Transverse colon (tissue), 4 donors: ENCODE data around the gene UBL5. TPM values are rescaled to one million over a fixed set of nuclear protein-coding genes. Genes with fewer than 3 reads are reported as not detected.
A peak's percentile ranks its signal among the peaks of the same experiment; 100 is the strongest.
"Not testable (repeated sequence)": the region's sequence is repeated elsewhere in the genome, so short reads cannot be mapped to it uniquely, and the experiment has no call there.

Experiments
- DNase-seq: peaks from one replicate; pipeline ENCODE4 v3.0.0-alpha.2; 2019
- H3K27ac ChIP-seq, 4 donors: fragments of 200-600 bp; sonication (generic); 2 replicates each; pipeline ENCODE4 v1.5.1; 2016 to 2018; ENCODE audit warnings: inconsistent platforms in 4 of 4
- H3K27me3 ChIP-seq: fragments of 200-600 bp; sonication (generic); 2 replicates; pipeline ENCODE4 v1.5.1; 2017; ENCODE audit warnings: inconsistent platforms
- H3K36me3 ChIP-seq, 4 donors: fragments of 200-600 bp; sonication (generic); 2 replicates each; pipeline ENCODE4 v1.5.1; 2017 to 2019; ENCODE audit warnings: inconsistent platforms in 4 of 4
- H3K4me1 ChIP-seq, 4 donors: fragments of 200-600 bp; sonication (generic); 2 replicates each; pipeline ENCODE4 v1.5.1; 2017 to 2020; ENCODE audit warnings: inconsistent platforms in 4 of 4
- H3K4me3 ChIP-seq, 4 donors: fragments of 200-600 bp; sonication (generic); 1 replicate in 1 of 4; 2 replicates in 3 of 4; pipeline versions ENCODE4 v1.5.1 to v1.6.1; 2017 to 2019; ENCODE audit warnings: inconsistent platforms in 4 of 4
- H3K9me3 ChIP-seq, 2 donors: fragments of 200-600 bp; sonication (generic); 2 replicates each; pipeline ENCODE4 v1.5.1; 2017 to 2019; ENCODE audit warnings: inconsistent platforms in 2 of 2
- EP300 ChIP-seq: sonication (generic); formaldehyde crosslinking; IDR thresholded peaks from one replicate; pipeline ENCODE4 v1.6.1; 2017; ENCODE audit warnings: antibody characterized with exemption, low read depth
- POLR2A ChIP-seq: fragments of 450-650 bp; IDR thresholded peaks from one replicate; pipeline ENCODE4 v1.6.1; 2016; ENCODE audit warnings: antibody characterized with exemption, mild to moderate bottlenecking, moderate library complexity
- POLR2AphosphoS5 ChIP-seq, 3 donors: sonication (generic); formaldehyde crosslinking; IDR thresholded peaks; one replicate each; pipeline ENCODE4 v1.6.1; 2016; ENCODE audit warnings: antibody characterized with exemption in 3 of 3
- WGBS, 2 donors: methylation state at CpG; one replicate each; pipeline ENCODE4 v1.1.5; 2018; ENCODE audit warnings: low coverage in 1 of 2; 5-methylcytosine and 5-hydroxymethylcytosine counted together
- in situ Hi-C, 4 donors: fragments of 200-750 bp; cut with MboI; loops; one replicate each; pipeline versions ENCODE4 v1.15.0 to v1.15.1; 2017; ENCODE audit warnings: low sequenced_read_pairs in 3 of 4, low pct_ligation_motif_present in 1 of 4, low pct_unique_long_range_greater_than_20kb in 1 of 4
- intact Hi-C: fragments of 100-400 bp; cut with DNase I; formaldehyde crosslinking; loops from one replicate; pipeline ENCODE4 v1.15.1; 2023; ENCODE audit warnings: low total_unique reads
- total RNA-seq, 4 donors: library from RNA; depleted of rRNA; stranded (reverse); fragments of >200 nt; gene quantifications; one replicate each; pipeline ENCODE4 v1.1.0, GENCODE V29; 2016
- TF ChIP-seq, protein P1 (sequence below), 5 experiments: fragments of 200-600 bp in 3 of 5; fragments of 450-650 bp in 2 of 5; sonication (generic) in 3 of 5; IDR thresholded peaks; 1 replicate in 2 of 5; 2 replicates in 3 of 5; pipeline ENCODE4 v1.5.1; 2016 to 2017; ENCODE audit warnings: antibody characterized with exemption in 5 of 5, inconsistent platforms in 3 of 5, mild to moderate bottlenecking in 2 of 5, moderate library complexity in 1 of 5

Gene UBL5
- total RNA-seq, 4 donors from 2014 or later: 61.0 to 563 (median 249) TPM

DNA sequence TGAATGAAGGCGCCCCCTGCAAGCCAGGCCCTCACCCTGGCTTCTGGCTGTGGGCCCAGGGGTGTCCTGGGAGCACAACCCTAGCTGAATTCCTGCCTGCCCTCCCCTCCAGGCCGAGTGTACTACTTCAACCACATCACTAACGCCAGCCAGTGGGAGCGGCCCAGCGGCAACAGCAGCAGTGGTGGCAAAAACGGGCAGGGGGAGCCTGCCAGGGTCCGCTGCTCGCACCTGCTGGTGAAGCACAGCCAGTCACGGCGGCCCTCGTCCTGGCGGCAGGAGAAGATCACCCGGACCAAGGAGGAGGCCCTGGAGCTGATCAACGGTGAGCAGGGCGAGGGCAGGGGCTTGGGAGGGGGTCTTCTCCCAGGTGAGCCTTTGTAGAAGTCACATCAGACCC, 10.6 kb downstream of the UBL5 start:
- H3K4me1 ChIP-seq: peaks cover 8 to 13% (median 10%) of the 10 kb centered on the region in 4 donors
- DNase-seq: no peak
- in situ Hi-C loops: no loop called here
- no peak overlapping the region for H3K4me3 ChIP-seq
- 97% methylated on average over 15 of the region's 15 CpGs; no CpG with 5 or more reads in 1 of the 2 donors for WGBS, 2 donors
- intact Hi-C loops: no loop called here
- H3K27me3 ChIP-seq: no peaks in the 10 kb centered on the region
- no peaks in the 10 kb centered on the region for H3K9me3 ChIP-seq
- TF ChIP-seq POLR2AphosphoS5 (IDR thresholded peaks at IDR 0.05) (no peak), EP300 (no peak), POLR2A (no peak)
- TF ChIP-seq, protein P1, sequence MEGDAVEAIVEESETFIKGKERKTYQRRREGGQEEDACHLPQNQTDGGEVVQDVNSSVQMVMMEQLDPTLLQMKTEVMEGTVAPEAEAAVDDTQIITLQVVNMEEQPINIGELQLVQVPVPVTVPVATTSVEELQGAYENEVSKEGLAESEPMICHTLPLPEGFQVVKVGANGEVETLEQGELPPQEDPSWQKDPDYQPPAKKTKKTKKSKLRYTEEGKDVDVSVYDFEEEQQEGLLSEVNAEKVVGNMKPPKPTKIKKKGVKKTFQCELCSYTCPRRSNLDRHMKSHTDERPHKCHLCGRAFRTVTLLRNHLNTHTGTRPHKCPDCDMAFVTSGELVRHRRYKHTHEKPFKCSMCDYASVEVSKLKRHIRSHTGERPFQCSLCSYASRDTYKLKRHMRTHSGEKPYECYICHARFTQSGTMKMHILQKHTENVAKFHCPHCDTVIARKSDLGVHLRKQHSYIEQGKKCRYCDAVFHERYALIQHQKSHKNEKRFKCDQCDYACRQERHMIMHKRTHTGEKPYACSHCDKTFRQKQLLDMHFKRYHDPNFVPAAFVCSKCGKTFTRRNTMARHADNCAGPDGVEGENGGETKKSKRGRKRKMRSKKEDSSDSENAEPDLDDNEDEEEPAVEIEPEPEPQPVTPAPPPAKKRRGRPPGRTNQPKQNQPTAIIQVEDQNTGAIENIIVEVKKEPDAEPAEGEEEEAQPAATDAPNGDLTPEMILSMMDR (IDR thresholded peaks at IDR 0.05): no peak
- peaks cover 0 to 22% (median 10%) of the 10 kb centered on the region in 4 donors for H3K36me3 ChIP-seq
- H3K27ac ChIP-seq: no peak overlapping the region

GRCh38 chr19:9839415-9839814, 11.7 kb downstream of the UBL5 start:
- no peak for DNase-seq
- Histone ChIP-seq H3K4me1 (peaks cover 8 to 13% (median 10%) of the 10 kb centered on the region in 4 donors), H3K4me3 (no peak overlapping the region), H3K9me3 (no peaks in the 10 kb centered on the region), H3K36me3 (peaks cover 0 to 31% (median 13%) of the 10 kb centered on the region in 4 donors), H3K27me3 (no peaks in the 10 kb centered on the region), H3K27ac (no peak overlapping the region)
- WGBS, 2 donors: 69% methylated on average over 1 of the region's 1 CpG; no CpG with 5 or more reads in 1 of the 2 donors
- intact Hi-C loops (no loop called here), in situ Hi-C loops (no loop called here)
- TF ChIP-seq, protein P1 (IDR thresholded peaks at IDR 0.05): no peak
- TF ChIP-seq POLR2AphosphoS5 (IDR thresholded peaks at IDR 0.05) (peak in 1 of 3 donors; percentile 14), EP300 (no peak), POLR2A (no peak)

DNA sequence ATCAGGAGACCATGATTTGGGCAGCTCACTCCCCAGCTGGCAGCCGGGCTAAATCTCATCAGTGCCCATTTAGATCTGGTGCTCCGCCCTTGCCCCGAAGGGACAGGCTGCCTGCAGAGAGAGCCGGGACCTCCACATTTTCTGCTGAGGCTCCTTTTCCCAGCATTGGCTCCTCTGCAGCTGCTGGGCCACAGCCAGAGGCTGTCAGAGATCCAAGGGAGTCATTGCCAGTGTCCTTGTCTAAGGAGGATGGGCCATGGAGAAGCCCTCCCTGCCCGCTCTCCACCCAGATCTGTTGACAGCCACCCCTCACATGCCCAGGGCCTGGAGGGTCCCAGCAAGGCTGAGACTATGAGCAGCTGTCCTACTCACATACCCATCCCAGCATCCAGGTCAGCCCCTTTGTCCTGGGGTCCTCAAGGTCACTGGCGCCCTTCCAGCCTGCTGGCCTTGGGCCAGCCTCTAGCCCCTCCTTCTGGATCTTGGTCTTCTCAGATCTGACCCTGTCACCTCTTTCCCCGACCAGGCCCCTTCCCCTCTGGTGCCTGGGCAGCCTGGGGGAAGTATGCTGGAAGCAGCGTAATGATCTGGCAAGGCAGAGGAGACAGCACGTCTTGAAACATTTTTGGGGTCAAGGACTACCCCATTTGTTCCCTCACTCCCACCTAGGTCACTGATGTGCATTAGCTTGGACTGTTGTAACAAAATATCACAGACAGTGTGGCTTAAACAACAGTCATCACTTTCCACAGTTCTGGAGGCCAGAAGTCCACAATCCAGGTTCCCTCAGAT, 15.3 kb downstream of the UBL5 start:
- in situ Hi-C loops (no loop called here), intact Hi-C loops (no loop called here)
- H3K4me3 ChIP-seq: no peak overlapping the region
- WGBS, 2 donors: 87% methylated on average over 8 of the region's 9 CpGs; no CpG with 5 or more reads in 1 of the 2 donors
- H3K9me3 ChIP-seq: no peaks in the 10 kb centered on the region
- no peaks in the 10 kb centered on the region for H3K27me3 ChIP-seq
- TF ChIP-seq POLR2AphosphoS5 (IDR thresholded peaks at IDR 0.05) (no peak), EP300 (no peak), POLR2A (no peak)
- TF ChIP-seq, protein P1 (IDR thresholded peaks at IDR 0.05): no peak
- H3K4me1 ChIP-seq: peaks cover 0 to 8% (median 0%) of the 10 kb centered on the region in 4 donors
- peaks cover 0 to 35% (median 13%) of the 10 kb centered on the region in 4 donors for H3K36me3 ChIP-seq
- H3K27ac ChIP-seq: no peak overlapping the region
- DNase-seq: no peak

DNA sequence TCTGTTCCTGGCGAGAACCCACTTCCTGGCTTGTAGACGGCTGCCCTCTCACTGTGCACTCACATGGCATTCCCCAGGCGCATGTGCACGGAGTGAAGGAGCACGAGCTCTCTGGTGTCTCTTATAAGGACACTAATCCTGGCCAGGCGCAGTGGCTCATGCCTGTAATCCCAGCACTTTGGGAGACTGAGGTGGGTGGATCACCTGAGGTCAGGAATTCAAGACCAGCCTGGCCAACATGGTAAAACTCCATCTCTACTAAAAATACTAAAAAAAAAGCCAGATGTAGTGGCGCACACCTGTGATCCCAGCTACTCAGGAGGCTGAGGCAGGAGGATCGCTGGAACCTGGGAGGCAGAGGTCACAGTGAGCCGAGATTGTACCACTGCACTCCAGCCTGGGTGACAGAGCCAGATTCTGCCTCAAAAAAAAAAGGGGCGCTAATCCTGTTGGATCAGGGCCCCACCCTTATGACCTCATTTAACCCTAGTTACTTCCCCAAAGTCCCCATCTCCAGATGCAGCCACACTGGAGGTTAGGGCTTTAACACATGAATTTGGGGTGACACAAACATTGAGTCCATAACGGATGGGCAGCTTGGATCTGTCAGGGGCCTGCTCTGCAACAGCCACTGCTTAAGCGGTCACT, 16.0 kb downstream of the UBL5 start:
- H3K36me3 ChIP-seq: peaks cover 0 to 35% (median 13%) of the 10 kb centered on the region in 4 donors
- in situ Hi-C loops, DNase-seq, H3K4me3 ChIP-seq, intact Hi-C loops, H3K9me3 ChIP-seq, H3K27me3 ChIP-seq, H3K27ac ChIP-seq, H3K4me1 ChIP-seq: not testable (repeated sequence)
- 95 to 98% methylated on average over 6 to 12 of the region's 12 CpGs for WGBS, 2 donors
